KOPT-K1 (cell line): ENCODE data around the gene BTNL2.
"Not testable (repeated sequence)": the region's sequence is repeated elsewhere in the genome, so short reads cannot be mapped to it uniquely, and the experiment has no call there.

Source experiments
- H3K27ac ChIP-seq: fragments of 200-600 bp; sonication (generic); 2 replicates; pipeline ENCODE4 v1.5.1; 2016; ENCODE audit warnings: antibody characterized with exemption, mild to moderate bottlenecking, low read depth, low read length; ENCODE audit not compliant: poor library complexity, severe bottlenecking
- H3K36me3 ChIP-seq: fragments of 200-600 bp; sonication (generic); 2 replicates; pipeline ENCODE4 v1.5.1; 2017; ENCODE audit warnings: antibody characterized with exemption, mild to moderate bottlenecking, low read length, moderate library complexity; ENCODE audit not compliant: insufficient read depth
- H3K9me3 ChIP-seq: fragments of 200-600 bp; sonication (generic); 2 replicates; pipeline ENCODE4 v1.5.1; 2017; ENCODE audit warnings: antibody characterized with exemption, low read length, mild to moderate bottlenecking; ENCODE audit not compliant: insufficient read depth, poor library complexity, severe bottlenecking

BTNL2 gene

DNA sequence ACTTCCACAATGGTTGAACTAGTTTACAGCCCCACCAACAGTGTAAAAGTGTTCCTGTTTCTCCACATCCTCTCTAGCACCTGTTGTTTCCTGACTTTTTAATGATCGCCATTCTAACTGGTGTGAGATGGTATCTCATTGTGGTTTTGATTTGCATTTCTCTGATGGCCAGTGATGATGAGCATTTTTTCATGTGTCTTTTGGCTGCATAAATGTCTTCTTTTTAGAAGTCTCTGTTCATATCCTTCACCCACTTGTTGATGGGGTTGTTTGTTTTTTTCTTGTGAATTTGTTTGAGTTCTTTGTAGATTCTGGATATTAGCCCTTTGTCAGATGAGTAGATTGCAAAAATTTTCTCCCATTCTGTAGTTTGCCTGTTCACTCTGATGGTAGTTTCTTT is 47.8 kb downstream of the BTNL2 start:
- not testable (repeated sequence) for H3K36me3 ChIP-seq, H3K27ac ChIP-seq, H3K9me3 ChIP-seq

DNA sequence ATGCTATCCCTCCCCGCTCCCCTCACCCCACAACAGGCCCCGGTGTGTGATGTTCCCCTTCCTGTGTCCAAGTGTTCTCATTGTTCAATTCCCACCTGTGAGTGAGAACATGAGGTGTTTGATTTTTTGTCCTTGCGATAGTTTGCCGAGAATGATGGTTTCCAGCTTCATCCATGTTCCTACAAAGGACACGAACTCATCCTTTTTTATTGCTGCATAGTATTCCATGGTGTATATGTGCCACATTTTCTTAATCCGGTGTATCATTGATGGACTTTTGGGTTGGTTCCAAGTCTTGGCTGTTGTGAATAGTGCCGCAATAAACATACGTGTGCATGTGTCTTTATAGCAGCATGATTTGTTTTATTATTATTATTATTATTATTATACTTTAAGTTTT is 48.4 kb downstream of the BTNL2 start:
- H3K27ac ChIP-seq, H3K9me3 ChIP-seq, H3K36me3 ChIP-seq: not testable (repeated sequence)

DNA sequence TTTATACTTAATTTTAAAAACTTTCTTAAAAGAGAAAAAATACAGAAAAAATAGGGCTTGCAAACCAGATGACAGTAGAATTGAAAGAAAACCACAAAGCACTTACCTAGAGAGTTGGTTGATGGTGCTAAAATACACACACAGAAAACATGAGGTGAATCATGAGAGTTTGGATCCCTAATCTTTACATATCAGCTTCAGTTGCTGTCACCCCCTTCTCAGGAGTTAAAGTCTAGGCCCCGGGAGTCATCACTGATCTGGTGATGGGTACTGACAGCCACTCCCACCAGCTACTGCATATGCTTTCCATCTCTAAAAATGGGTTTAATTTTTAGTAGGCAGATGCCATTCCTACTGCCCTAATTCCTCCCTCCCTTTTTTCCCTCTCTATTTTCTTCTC is 52.0 kb downstream of the BTNL2 start:
- Histone ChIP-seq H3K36me3 (no peaks in the 10 kb centered on the region), H3K27ac (no peak overlapping the region), H3K9me3 (peaks cover 4% of the 10 kb centered on the region)

DNA sequence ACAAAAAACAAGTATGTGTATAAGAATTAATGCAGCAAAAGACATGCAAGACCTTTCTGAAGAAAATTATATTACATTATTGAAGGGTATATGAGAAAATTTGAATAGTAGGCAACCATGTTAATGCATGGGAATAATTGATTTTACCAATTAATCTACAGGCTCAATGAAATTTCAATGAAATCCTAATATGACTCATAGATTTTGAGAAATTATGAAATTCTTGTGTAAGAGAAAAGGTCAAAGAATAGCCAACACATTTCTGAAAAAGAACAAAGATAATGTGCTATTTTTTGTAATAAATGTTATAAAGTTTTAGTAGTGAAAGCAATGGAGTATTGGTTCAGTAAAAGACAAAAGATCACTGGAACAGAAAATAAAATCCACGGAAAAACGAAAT is 53.6 kb downstream of the BTNL2 start:
- Histone ChIP-seq H3K27ac (no peak overlapping the region), H3K9me3 (peaks cover 4% of the 10 kb centered on the region), H3K36me3 (no peaks in the 10 kb centered on the region)
